Thyroid gland (tissue), 4 donors: ENCODE results near the gene SLC25A10. TPM values are rescaled to one million over a fixed set of nuclear protein-coding genes. Genes with fewer than 3 reads are reported as not detected.
A peak's percentile ranks its signal among the peaks of the same experiment; 100 is the strongest.

Experiments
- DNase-seq, 2 donors: peaks; one replicate each; pipeline ENCODE4 v3.0.0-alpha.2; 2019
- H3K27ac ChIP-seq, 3 donors: fragments of 200-600 bp; sonication (generic); 1 replicate in 2 of 3; 2 replicates in 1 of 3; pipeline ENCODE4 v1.5.1; 2016 to 2019; ENCODE audit warnings: mild to moderate bottlenecking in 1 of 3, moderate library complexity in 1 of 3
- H3K27me3 ChIP-seq: fragments of 200-600 bp; sonication (generic); one replicate; pipeline ENCODE4 v1.5.1; 2019
- H3K36me3 ChIP-seq, 2 donors: fragments of 200-600 bp; sonication (generic); one replicate each; pipeline ENCODE4 v1.5.1; 2016 to 2019
- H3K4me1 ChIP-seq, 2 donors: fragments of 200-600 bp; sonication (generic); one replicate each; pipeline ENCODE4 v1.5.1; 2017 to 2019
- H3K4me3 ChIP-seq, 3 donors: fragments of 200-600 bp; sonication (generic); replicated peaks in 1 of 3; 1 replicate in 2 of 3; 2 replicates in 1 of 3; pipeline ENCODE4 v1.5.1; 2016; ENCODE audit warnings: mild to moderate bottlenecking in 1 of 3
- H3K9me3 ChIP-seq: fragments of 200-600 bp; sonication (generic); one replicate; pipeline ENCODE4 v1.5.1; 2017
- POLR2A ChIP-seq, 2 donors: fragments of 450-650 bp; IDR thresholded peaks; one replicate each; pipeline ENCODE4 v1.6.1; 2017; ENCODE audit warnings: antibody characterized with exemption in 2 of 2, mild to moderate bottlenecking in 2 of 2, moderate library complexity in 1 of 2
- WGBS, 2 donors: methylation state at CpG; one replicate each; pipeline ENCODE4 v1.1.5; 2017; 5-methylcytosine and 5-hydroxymethylcytosine counted together
- intact Hi-C: fragments of 100-400 bp; cut with DNase I; formaldehyde crosslinking; loops from one replicate; pipeline ENCODE4 v1.15.1; 2023
- total RNA-seq, 4 donors: library from RNA; depleted of rRNA; stranded (reverse); fragments of >200 nt; gene quantifications; one replicate each; pipeline ENCODE4 v1.2.3, GENCODE V29; 2016
- TF ChIP-seq, protein P1 (sequence below), 6 experiments: fragments of 200-600 bp in 3 of 6; fragments of 450-650 bp in 3 of 6; sonication (generic) in 3 of 6; IDR thresholded peaks; one replicate each; pipeline ENCODE4 v1.5.1; 2016 to 2019; ENCODE audit warnings: antibody characterized with exemption in 6 of 6, mild to moderate bottlenecking in 2 of 6, inconsistent platforms in 1 of 6, moderate library complexity in 1 of 6

The SLC25A10 gene
- total RNA-seq, 4 donors from 2014 or later = 8.9 to 26.3 (median 20.8) TPM

DNA sequence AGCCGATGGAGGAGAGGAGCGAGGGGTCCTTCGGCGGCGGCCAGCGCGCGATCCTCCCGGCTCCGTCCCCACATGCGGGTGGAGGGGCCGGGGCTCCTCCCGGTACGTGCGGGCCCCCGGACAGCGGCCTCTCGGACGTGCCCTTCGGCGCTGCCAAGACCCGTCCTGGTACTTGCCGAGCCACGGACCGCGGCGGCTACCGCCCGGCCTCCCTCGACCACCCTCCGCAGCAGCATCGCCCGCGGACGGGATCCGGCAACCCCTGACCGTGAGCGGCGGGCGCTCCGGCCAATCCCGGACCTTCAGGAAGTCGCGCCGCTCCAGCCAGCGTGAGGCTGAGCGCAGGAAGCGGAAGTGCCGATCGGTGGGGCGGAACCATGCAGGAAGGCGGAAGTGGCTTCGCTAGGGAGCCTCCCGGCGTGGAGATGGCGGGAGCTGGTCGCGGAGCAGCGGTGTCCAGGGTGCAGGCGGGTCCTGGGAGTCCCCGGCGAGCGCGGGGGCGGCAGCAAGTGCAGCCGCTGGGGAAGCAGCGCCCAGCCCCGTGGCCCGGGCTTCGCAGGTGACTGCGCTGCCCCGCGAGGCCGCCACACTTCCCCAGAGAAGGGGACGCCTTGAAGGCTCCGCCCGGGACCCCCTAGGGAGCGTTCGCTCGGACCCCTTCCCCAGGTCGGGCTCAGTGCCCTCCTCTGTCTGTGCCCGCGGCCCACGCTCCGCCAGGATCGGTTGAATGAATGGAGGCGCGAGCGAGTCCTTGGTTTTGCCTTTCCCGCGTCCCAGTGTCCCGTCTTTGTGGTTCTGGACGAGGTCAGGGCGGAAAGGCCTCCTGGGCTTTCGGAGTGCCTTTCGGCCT is 45.5 kb upstream of the SLC25A10 start, which contains the start of the genes CCDC137 and OXLD1:
CCDC137 (plus strand) TSS at position 396 of the 850 bp plus-strand sequence; CDS start at position 426, 30 bp downstream.
OXLD1 (minus strand) TSS at position 264 of the 850 bp plus-strand sequence; CDS start at position 236, 28 bp downstream.
- DNase-seq = peak; percentile 95 to 96
- intact Hi-C loops = no loop called here
- H3K27me3 ChIP-seq = no peaks in the 10 kb centered on the region
- peaks cover 2 to 4% of the 10 kb centered on the region in 2 donors for H3K36me3 ChIP-seq
- peak in 1 of 2 donors; percentile 80 for TF ChIP-seq POLR2A (IDR thresholded peaks at IDR 0.05)
- TF ChIP-seq, protein P1, sequence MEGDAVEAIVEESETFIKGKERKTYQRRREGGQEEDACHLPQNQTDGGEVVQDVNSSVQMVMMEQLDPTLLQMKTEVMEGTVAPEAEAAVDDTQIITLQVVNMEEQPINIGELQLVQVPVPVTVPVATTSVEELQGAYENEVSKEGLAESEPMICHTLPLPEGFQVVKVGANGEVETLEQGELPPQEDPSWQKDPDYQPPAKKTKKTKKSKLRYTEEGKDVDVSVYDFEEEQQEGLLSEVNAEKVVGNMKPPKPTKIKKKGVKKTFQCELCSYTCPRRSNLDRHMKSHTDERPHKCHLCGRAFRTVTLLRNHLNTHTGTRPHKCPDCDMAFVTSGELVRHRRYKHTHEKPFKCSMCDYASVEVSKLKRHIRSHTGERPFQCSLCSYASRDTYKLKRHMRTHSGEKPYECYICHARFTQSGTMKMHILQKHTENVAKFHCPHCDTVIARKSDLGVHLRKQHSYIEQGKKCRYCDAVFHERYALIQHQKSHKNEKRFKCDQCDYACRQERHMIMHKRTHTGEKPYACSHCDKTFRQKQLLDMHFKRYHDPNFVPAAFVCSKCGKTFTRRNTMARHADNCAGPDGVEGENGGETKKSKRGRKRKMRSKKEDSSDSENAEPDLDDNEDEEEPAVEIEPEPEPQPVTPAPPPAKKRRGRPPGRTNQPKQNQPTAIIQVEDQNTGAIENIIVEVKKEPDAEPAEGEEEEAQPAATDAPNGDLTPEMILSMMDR (IDR thresholded peaks at IDR 0.05) = no peak
- no peaks in the 10 kb centered on the region for H3K9me3 ChIP-seq
- H3K4me1 ChIP-seq = peaks cover 16 to 23% of the 10 kb centered on the region in 2 donors
- 0% methylated on average over 12 to 24 of the region's 96 CpGs for WGBS, 2 donors
- H3K27ac ChIP-seq = peak within 1 kb of the TSS; percentile 42 to 78 (median 54)
- peak within 1 kb of the TSS; percentile 55 to 100 (median 99) for H3K4me3 ChIP-seq

DNA sequence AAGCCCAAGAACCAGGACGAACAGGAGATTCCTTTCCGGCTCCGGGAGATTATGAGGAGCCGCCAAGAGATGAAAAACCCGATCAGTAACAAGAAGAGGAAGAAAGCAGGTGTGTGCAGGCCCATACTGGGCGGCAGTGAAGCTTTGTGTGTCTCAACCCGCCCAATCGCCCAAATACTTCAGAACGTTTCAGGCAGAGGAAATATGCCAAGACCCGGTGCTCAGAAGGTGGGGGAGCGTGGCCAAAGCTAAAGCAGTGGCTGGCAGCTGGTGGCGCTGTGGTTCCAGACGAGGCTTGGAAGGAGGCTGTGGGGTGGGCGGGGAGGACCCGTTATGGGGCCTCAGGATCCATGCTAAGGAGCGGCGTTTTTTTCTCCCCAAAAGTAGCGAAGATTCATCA is 44.3 kb upstream of the SLC25A10 start:
- Histone ChIP-seq H3K9me3 (no peaks in the 10 kb centered on the region), H3K27ac (no peak overlapping the region), H3K4me3 (no peak overlapping the region), H3K4me1 (peaks cover 16 to 23% of the 10 kb centered on the region in 2 donors), H3K27me3 (no peaks in the 10 kb centered on the region), H3K36me3 (peaks cover 12 to 16% of the 10 kb centered on the region in 2 donors)
- TF ChIP-seq POLR2A (IDR thresholded peaks at IDR 0.05) = no peak
- TF ChIP-seq, protein P1 (IDR thresholded peaks at IDR 0.05) = no peak
- 82 to 86% methylated on average over 18 of the region's 18 CpGs for WGBS, 2 donors
- intact Hi-C loops = no loop called here
- no peak for DNase-seq

DNA sequence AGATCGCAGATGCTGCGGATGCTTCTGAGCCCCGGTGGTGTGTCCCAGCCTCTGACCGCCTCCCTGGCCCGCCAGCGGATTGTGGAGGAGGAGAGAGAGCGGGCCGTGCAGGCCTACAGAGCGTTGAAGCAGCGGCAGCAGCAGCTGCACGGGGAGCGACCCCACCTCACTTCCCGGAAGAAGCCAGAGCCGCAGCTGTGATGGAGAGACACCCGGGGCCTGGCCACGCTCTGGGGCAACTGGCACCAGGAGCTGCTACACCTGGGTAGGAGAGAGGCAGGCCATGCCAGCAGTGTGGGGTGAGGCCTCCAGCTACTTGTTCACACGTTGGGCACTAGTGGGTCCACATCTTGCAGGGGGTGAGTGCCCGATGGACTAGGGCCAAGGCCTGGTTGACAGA is 39.6 kb upstream of the SLC25A10 start:
- Histone ChIP-seq H3K4me1 (peaks cover 0 to 10% of the 10 kb centered on the region in 2 donors), H3K27me3 (no peaks in the 10 kb centered on the region), H3K9me3 (no peaks in the 10 kb centered on the region), H3K36me3 (peaks cover 15 to 26% of the 10 kb centered on the region in 2 donors), H3K4me3 (no peak overlapping the region), H3K27ac (no peak overlapping the region)
- no peak for DNase-seq
- TF ChIP-seq, protein P1 (IDR thresholded peaks at IDR 0.05) = no peak
- no peak for TF ChIP-seq POLR2A (IDR thresholded peaks at IDR 0.05)
- 92 to 93% methylated on average over 17 of the region's 18 CpGs for WGBS, 2 donors
- intact Hi-C loops = no loop called here

DNA sequence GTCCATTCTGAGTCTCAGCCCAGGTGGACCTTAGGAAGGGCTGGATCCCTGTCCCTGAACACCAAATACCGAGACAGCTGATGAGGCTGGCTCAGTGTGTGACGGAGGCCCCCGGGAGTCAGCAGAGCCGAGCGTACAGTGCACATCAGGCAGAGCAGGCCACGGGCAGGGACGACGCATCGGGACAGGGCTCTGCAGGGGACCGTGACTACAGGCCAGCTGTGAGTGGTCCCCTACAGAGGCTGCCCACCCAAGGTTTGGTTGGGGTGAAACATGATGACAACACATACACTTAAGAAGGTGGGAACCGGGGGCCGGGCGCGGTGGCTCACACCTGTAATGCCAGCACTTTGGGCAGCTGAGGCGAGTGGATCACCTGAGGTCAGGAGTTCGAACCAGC is 39.1 kb upstream of the SLC25A10 start:
- DNase-seq = no peak
- intact Hi-C loops = no loop called here
- peaks cover 15 to 26% of the 10 kb centered on the region in 2 donors for H3K36me3 ChIP-seq

More for the DNA sequence above, 39.1 kb upstream of the SLC25A10 start:
- no peaks in the 10 kb centered on the region for H3K27me3 ChIP-seq
- no peak overlapping the region for H3K27ac ChIP-seq
- no peaks in the 10 kb centered on the region for H3K9me3 ChIP-seq
- H3K4me3 ChIP-seq = no peak overlapping the region
- 89 to 93% methylated on average over 8 to 11 of the region's 16 CpGs for WGBS, 2 donors
- peaks cover 0 to 5% of the 10 kb centered on the region in 2 donors for H3K4me1 ChIP-seq
- TF ChIP-seq, protein P1 (IDR thresholded peaks at IDR 0.05) = no peak
- no peak for TF ChIP-seq POLR2A (IDR thresholded peaks at IDR 0.05)
